ENCODE data around the gene ALDH3B2.

DNA sequence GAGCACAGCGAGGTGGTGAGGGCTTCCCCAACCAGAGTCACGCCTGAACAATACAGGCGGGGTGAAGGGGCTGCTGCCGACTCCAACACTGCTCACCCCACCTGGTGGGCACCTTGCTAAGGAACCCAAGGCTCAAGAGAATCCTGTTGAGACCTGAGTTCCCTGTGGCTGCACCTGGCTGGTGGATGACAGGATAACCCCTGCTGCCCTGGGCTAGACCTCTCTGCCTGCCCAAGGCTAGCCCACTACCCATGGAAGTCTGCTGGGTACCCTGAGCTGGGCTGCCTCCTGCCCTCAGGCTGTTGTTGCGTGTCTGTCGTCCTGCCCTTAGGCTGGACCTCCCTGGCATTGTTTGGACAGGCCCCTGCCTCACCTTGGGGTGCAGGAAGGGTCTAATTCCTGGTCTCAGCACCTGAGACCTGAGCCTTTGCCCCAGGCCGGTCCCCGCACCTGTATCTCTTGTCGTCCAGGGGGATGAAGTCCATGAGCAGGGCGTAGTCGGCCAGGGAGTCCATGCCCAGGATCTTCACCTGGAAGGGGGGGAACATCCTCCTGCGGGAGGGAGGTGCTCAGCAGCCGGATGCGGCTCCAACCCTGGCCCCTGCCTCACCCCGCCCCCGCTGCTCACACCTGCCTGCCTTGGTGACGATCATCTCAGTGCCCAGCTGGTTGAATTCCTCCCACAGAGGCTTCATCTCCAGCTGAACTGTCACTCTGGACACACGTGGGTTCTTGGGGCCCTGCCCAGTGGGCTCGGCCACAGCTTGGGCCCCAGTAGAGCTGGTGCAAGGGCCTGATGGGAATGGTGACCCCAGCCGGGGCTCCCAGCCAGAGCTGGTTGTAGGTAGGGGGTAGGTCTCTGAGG, 39.8 kb downstream of the ALDH3B2 start:
- TF ChIP-seq CTCF (IDR thresholded peaks at IDR 0.05; ENCODE audit: control extremely low read depth in 1 of 3, insufficient read depth in 1 of 3, low read depth in 1 of 3, low read length in 3 of 3) = peak in 2 of 3 experiments; percentile 1 to 8; a peak in 2 of 4 replicates
- TF ChIP-seq POLR2A (IDR thresholded peaks at IDR 0.05; ENCODE audit: control extremely low read depth in 1 of 2, low read depth in 2 of 2, low read length in 2 of 2) = no peak; a peak in 1 of 3 replicates
- TF ChIP-seq KDM1A (IDR thresholded peaks at IDR 0.05; ENCODE audit: borderline replicate concordance, low read length) = no peak
- no peak for TF ChIP-seq CBX8 (IDR thresholded peaks at IDR 0.05; ENCODE audit: borderline replicate concordance, low read depth, low read length)
- no peak for TF ChIP-seq GTF2F1 (IDR thresholded peaks at IDR 0.05; ENCODE audit: borderline replicate concordance, low read depth, low read length)
- no peak for TF ChIP-seq SIX5 (IDR thresholded peaks at IDR 0.05; ENCODE audit: low read depth, low read length)
- TF ChIP-seq EZH2 (IDR thresholded peaks at IDR 0.05; ENCODE audit: low read depth, low read length, severe bottlenecking) = no peak
- no peak for TF ChIP-seq TEAD4 (IDR thresholded peaks at IDR 0.05; ENCODE audit: low read depth, low read length)
- no peak for TF ChIP-seq SIN3A (conservative IDR thresholded peaks at IDR 0.05 in 1 of 2, IDR thresholded peaks at IDR 0.05 in 1 of 2; ENCODE audit: low read depth in 1 of 2, low read length in 2 of 2)

Measured in H1 (cell line).